ENCODE measurements around the gene CCDC102B.
"Not testable (repeated sequence)": the region's sequence is repeated elsewhere in the genome, so short reads cannot be mapped to it uniquely, and the experiment has no call there.

CCDC102B gene

GRCh38 chr18:68830256-68831045 is 32.6 kb downstream of the CCDC102B start:
- DNase-seq (ENCODE audit: low read depth in 2 of 2), result no peak

- no peak for DNase-seq (ENCODE audit: low read depth in 2 of 2)
Measured at GRCh38 chr18:68833756-68834155, 35.9 kb downstream of the CCDC102B start.

GRCh38 chr18:68837665-68838451 is 40.0 kb downstream of the CCDC102B start:
- no peak for DNase-seq (ENCODE audit: low read depth in 2 of 2)

- no peak for DNase-seq (ENCODE audit: low read depth in 2 of 2)
Measured at GRCh38 chr18:68839701-68840100, 41.8 kb downstream of the CCDC102B start.

- no peak for DNase-seq (ENCODE audit: low read depth in 2 of 2)
Measured at GRCh38 chr18:68840554-68841263, 42.8 kb downstream of the CCDC102B start.

- no peak for DNase-seq (ENCODE audit: low read depth in 2 of 2)
Measured at GRCh38 chr18:68841301-68841700, 43.4 kb downstream of the CCDC102B start.

GRCh38 chr18:68842951-68843350 is 45.1 kb downstream of the CCDC102B start:
- no peak for DNase-seq (ENCODE audit: low read depth in 2 of 2)

- DNase-seq (ENCODE audit: low read depth in 2 of 2), result no peak
Measured at GRCh38 chr18:68843473-68844089, 45.7 kb downstream of the CCDC102B start.

- no peak for DNase-seq (ENCODE audit: low read depth in 2 of 2)
Measured at GRCh38 chr18:68847219-68847837, 49.4 kb downstream of the CCDC102B start.

- DNase-seq (ENCODE audit: low read depth in 2 of 2), result no peak
Measured at GRCh38 chr18:68848242-68848641, 50.4 kb downstream of the CCDC102B start.

- DNase-seq (ENCODE audit: low read depth in 2 of 2), result no peak
Measured at GRCh38 chr18:68854786-68855391, 57.0 kb downstream of the CCDC102B start.

GRCh38 chr18:68855491-68855890 is 57.6 kb downstream of the CCDC102B start:
- DNase-seq (ENCODE audit: low read depth in 2 of 2), result no peak

GRCh38 chr18:68861365-68861764 is 63.5 kb downstream of the CCDC102B start:
- DNase-seq (ENCODE audit: low read depth in 2 of 2), result no peak

GRCh38 chr18:68865021-68865420 is 67.1 kb downstream of the CCDC102B start:
- DNase-seq (ENCODE audit: low read depth in 2 of 2), result no peak

- no peak for DNase-seq (ENCODE audit: low read depth in 2 of 2)
Measured at GRCh38 chr18:68865503-68865902, 67.6 kb downstream of the CCDC102B start.

GRCh38 chr18:68873003-68873402 is 75.1 kb downstream of the CCDC102B start:
- no peak for DNase-seq (ENCODE audit: low read depth in 2 of 2)

GRCh38 chr18:68874361-68874760 is 76.5 kb downstream of the CCDC102B start:
- no peak for DNase-seq (ENCODE audit: low read depth in 2 of 2)

GRCh38 chr18:68879947-68880346 is 82.1 kb downstream of the CCDC102B start:
- not testable (repeated sequence) for DNase-seq (ENCODE audit: low read depth in 2 of 2)

- no peak for DNase-seq (ENCODE audit: low read depth in 2 of 2)
Measured at GRCh38 chr18:68887410-68887809, 89.5 kb downstream of the CCDC102B start.

- no peak for DNase-seq (ENCODE audit: low read depth in 2 of 2)
Measured at GRCh38 chr18:68893354-68893753, 95.5 kb downstream of the CCDC102B start.

GRCh38 chr18:68897286-68897685 is 99.4 kb downstream of the CCDC102B start:
- DNase-seq (ENCODE audit: low read depth in 2 of 2), result no peak

All from stimulated activated CD8-positive, alpha-beta memory T cell treated with anti-CD3 and anti-CD28 coated beads, Interleukin-2, amount 100 ng/mL, for 48 hours (primary cell).